ENCODE measurements around the gene KIF13A.
"Not testable (repeated sequence)": the region's sequence is repeated elsewhere in the genome, so short reads cannot be mapped to it uniquely, and the experiment has no call there.

The KIF13A gene

GRCh38 chr6:17762651-17763050 lies 224.8 kb downstream of the KIF13A start:
- no peak for DNase-seq

- DNase-seq = no peak
Observed at GRCh38 chr6:17758119-17758518, 229.3 kb downstream of the KIF13A start.

- no peak for DNase-seq
Observed at GRCh38 chr6:17754254-17754653, 233.2 kb downstream of the KIF13A start.

DNA sequence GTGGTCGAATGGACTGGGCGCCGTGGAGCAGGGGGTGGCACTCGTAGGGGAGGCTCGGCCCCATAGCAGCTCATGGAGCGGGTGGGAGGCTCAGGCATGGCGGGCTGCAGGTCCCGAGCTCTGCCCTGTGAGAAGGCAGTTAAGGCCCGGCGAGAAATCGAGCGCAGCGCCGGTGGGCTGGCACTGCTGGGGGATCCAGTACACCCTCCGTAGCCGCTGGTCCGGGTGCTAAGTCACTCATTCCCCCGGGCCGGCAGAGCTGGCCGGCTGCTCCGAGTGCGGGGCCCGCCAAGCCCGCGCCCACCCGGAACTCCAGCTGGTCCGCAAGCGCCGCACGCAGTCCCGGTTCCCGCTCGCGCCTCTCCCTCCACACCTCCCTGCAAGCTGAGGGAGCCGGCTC lies 242.1 kb downstream of the KIF13A start:
- DNase-seq = not testable (repeated sequence)

DNA sequence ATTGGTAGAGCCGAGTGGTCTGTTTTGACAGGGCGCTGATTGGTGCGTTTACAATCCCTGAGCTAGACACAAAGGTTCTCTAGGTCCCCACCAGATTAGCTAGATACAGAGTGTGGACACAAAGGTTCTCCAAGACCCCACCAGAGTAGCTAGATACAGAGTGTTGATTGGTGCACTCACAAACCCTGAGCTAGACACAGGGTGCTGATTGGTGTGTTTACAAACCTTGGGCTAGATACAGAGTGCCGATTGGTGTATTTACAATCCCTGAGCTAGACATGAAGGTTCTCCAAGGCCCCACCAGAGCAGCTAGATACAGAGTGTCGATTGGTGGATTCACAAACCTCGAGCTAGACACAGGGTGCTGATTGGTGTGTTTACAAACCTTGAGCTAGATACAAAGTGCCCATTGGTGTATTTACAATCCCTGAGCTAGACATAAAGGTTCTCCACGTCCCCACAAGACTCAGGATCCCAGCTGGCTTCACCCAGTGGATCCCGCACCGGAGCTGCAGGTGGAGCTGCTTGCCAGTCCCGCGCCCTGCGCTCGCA lies 242.6 kb downstream of the KIF13A start:
- DNase-seq = not testable (repeated sequence)

DNA sequence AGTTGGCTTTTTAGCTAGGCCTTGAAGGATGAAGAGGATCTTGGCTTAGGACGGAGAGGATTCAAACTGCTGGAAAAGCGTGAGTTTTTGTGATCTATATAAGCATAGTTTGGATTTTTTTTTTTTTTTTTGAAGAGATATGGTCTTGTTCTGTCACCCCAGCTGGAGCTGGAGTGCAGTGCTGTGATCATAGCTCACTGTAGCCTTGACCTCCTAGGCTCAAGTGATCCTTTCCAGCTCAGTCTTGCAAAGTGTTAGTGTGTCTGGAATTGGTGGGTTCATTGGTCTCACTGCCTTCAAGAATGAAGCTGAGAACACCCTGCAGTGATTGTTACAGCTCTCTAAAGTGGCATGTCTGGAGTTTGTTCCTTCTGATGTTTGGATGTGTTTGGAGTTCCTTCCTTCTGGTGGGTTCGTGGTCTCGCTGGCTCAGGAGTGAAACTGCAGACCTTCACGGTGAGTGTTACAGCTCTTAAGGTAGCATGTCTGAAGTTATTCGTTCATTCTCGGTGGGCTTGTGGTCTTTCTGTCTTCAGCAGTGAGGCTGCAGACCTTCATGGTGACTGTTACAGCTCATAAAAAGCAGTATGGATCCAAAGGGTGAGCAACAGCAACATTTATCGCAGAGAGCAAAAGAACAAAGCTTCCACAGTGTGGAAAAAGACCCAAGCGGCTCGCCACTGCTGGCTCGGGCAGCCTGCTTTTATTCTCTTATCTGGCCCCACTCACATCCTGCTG lies 243.2 kb downstream of the KIF13A start:
- no peak for DNase-seq

DNA sequence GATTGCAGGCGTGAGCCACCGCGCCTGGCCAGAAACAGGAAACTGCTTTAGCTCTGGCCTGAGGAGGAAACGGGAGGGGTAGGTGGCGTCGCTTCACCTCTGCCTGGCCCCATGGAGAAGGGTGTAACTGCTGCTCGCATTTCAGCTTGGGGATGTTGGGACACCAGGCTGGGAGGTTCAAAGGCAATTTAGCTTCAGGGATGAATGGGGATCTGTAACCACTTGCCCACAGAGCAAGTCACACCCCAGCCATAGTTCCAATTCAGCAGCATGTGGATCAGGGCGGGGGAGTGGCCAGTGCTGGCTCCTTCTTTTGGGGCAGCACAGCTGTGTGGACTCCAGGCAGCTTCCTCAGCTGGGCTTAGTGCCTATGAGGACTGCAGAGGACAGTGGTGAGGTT lies 245.9 kb downstream of the KIF13A start:
- peak; percentile 30 for DNase-seq

DNA sequence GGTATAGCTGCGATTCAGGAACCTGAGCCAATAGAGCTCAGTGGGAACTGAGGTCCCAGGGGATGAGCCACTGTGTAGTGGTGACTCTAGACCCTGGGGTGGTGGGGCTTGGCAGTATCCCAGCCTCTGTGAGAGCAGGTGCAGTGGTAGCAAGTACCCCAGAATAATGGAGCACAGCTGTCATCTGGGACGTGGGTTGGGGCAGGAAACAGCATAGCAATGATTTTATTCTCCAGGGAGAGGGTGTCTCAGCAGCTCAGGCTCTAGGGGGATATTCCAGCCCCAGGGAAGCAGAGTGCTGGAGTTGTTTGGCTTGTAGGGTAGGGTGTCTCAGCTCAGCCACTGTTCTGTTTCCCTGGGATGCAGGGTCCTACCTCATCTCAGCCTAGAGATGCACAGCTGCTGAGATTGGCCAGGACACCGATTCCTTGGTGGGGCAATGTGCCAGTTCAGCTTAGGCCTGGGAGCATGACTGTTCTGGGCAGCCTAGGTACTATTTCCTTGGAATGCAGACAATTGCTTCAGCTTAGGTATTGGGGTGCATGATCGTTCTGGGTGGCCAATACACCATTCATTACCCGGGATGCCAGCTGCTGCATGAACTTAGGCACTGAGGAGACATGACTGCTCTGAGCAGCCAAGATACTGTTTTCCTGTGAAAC lies 246.7 kb downstream of the KIF13A start:
- peak; percentile 31 for DNase-seq

DNA sequence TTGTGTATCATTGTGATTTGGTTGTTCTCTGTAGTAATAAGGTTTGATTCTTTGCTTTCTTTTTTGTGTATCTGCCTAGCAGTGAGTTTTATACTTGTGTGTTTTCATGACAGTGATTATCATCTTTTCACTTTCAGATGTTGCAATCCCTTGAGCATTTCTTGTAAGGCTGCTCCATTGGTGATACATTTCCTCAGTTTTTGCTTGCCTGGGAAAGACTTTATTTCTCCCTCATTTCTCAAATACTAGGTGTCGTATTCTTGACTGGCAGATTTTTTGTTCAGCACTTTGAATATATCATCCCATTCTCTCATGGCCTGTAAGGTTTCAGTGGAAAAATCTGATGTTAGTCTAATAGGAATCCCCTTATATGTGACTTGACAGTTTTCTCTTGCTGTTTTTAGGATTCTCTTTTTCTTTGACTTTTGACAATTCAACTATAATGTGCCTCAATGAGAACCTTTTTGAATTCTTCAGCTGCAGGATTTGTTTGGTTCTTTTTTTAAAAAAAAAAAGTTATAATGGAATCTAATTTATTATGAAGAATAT lies 249.7 kb downstream of the KIF13A start:
- DNase-seq = no peak

- not testable (repeated sequence) for DNase-seq
Observed at GRCh38 chr6:17735311-17735710, 252.1 kb downstream of the KIF13A start.

DNA sequence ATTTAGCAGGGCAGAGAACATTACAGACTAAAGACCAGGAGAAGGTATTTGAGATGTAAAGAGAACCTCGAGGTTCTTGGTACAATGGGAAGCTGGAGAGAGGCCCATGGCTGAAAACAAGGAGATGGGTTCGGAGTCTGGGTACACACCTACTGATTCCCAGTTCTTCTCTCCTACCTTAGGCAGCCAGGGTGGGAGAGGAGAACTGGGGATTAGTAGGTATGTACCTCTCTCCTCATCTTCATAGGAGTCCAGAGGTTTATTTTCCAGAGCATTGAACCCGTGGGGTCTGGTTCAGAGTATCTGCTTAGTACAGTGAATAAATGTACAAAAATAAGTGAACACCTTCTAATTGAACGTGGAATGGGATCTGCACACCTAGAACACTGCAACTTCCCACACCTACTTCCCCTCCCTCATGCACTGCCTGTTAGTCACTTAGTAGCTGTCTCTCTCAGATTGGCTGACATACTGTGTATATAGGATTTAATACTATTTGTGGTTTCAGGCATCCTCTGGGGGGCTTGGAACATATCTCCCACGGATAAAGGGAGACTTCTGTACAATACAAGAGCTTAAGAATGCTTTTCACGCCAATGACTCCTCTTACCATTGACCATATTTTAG lies 257.2 kb downstream of the KIF13A start:
- no peak for DNase-seq

DNA sequence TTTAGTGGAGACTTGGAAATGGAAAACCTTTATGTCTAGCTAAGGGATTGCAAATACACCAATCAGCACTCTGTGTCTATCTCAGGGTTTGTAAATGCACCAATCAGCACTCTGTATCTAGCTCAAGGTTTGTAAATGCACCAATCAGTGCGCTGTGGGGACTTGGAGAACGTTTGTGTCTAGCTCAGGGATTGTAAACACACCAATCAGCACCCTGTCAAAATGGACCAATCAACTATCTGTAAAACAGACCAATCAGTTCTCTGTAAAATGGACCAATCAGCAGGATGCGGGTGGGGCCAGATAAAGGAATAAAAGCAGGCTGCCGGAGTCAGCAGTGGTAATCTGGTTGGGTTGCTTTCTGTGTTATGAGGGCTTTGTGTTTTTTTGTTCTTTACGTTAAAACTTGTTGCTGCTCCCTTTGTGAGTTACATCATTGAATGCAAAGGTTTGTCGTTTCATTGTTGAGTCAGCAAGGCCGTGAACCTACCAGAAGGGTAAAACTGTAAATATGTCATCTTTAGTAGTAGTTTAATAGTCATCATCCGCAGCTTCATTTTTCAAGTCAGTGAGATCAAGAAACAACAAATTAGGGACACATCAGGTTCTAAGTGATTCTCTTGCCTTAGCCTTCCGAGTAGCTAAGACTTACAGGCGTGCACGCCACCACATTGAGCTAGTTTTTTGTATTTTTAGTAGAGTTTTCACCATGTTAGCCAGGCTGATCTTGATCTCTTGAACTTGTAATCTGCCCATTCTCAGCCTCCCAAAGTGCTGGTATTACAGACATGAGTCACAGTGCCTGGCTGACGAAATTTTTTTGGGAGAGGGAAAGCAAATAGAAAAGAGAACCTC lies 258.0 kb downstream of the KIF13A start:
- no peak for DNase-seq

DNA sequence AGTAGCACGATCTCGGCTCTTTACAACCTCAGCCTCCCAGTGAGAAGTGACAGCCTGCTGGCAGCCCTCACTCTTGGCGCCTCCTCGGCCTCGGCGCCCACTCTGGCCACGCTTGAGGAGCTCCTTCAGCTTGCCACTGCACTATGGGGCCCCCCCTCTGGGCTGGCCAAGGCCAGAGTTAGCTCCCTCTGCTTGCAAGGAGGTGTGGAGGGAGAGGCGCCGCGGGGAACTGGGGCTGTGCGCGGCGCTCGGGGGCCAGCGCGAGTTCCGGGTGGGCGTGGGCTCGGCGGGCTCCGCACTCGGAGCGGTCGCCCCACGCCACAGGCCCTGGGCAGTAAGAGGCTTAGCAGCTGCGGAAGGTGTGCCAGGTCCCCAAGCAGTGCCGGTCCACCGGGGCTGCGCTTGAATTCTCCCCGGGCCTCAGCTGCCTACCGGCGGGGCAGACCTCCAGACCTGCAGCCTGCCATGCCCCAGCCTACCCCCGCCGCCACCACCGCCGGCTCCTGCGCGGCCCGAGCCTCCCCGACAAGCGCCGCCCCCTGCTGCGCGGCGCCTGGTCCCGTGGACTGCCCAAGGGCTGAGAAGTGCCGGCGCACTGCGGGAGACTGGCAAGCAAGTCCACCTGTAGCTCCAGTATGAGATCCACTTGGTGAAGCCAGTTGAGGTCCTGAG lies 258.7 kb downstream of the KIF13A start:
- no peak for DNase-seq

DNA sequence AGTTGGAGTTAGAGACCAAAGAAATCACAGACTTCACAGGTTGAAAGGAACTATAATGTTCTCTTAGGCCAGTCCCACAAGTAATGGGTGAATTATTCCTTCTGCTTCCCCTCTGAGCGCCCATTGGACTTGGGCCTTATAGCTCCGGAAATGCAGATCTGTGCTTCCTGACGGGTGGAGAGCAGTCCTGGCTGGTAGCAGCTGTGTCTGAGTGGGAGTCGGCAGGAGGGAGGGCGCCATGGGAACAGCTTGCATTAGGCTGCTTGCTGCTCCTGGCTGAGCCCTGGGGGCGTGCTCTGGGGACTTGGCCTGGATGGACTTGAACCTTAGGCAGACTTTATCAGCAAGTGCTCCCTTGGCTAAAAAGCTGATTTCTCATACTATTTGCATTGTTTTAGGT lies 262.4 kb downstream of the KIF13A start:
- peak; percentile 58 for DNase-seq

- no peak for DNase-seq
Observed at GRCh38 chr6:17724341-17724740, 263.1 kb downstream of the KIF13A start.

GRCh38 chr6:17721671-17722070 lies 265.8 kb downstream of the KIF13A start:
- no peak for DNase-seq

DNA sequence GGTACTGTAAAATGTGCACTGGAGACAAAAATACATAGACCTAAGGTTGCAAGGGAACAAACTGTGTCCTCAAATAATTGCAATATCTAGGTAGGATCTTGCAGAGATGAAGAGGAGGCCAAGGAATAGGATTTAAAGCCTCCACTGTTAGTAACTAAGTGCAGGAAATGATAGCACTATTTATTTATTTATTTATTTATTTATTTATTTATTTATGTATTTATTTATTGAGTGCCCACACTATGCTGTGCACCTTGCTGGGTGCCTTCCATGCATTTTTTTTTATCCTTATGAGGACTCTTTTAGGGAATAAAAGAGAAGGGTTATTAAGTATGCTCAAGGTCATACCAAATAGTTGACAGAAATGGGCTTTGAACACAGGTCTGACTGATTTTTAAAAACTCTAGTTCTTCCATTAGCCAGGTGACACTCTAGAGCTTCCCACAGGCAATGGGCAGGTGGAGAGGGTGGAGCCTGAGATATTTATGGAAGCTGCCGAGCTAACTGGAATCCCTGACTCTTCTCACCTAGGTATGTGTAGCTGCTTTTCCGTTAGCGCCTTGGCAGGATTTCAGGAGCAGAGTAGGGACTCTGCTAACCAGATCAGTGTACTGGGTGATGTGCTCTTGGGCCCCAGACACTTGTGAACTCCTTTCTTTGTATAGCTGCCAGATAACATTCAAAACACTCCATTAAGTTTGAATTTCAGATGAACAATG lies 268.0 kb downstream of the KIF13A start:
- DNase-seq = no peak

DNA sequence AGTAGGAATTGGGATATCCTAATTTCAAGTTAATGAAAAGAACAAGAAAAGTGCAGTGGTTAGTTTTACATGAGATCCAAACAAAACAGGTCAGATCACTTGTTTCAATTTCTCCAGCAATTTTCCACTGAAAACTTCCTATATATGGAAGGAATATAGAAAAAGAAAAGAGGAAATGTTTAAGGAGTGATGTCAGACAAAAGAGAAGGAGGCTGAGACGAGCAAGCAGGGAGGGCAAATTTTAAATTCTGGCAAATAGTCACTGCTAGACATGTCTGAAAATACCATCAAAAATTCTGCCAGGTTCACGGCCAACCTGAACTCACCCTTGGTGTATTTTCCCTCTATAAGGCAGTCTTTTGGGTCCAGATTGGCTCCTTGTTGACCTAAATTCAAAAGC lies 271.2 kb downstream of the KIF13A start:
- DNase-seq = no peak

- no peak for DNase-seq
Observed at GRCh38 chr6:17714879-17715851, 272.3 kb downstream of the KIF13A start.

GRCh38 chr6:17714177-17714576 lies 273.3 kb downstream of the KIF13A start:
- no peak for DNase-seq
